Thoracic aorta (tissue), 2 donors: ENCODE data around the gene SLC30A9. TPM values are rescaled to one million over a fixed set of nuclear protein-coding genes. Genes with fewer than 3 reads are reported as not detected.

Experiments
- ATAC-seq: fragments of 150-250 bp; one replicate; pipeline ENCODE4 v1.8.0; 2017; ENCODE audit warnings: low read depth; ENCODE audit not compliant: insufficient number of reproducible peaks, low FRiP score
- DNase-seq: peaks from one replicate; pipeline ENCODE4 v3.0.0-alpha.2; 2020; ENCODE audit warnings: low spot score
- H3K27ac ChIP-seq, 2 donors: fragments of 200-600 bp; sonication (generic); 1 replicate in 1 of 2; 2 replicates in 1 of 2; pipeline ENCODE4 v1.5.1; 2016; ENCODE audit warnings: mild to moderate bottlenecking in 2 of 2, moderate library complexity in 2 of 2
- H3K27me3 ChIP-seq: fragments of 200-600 bp; sonication (generic); replicated peaks from 2 replicates; pipeline ENCODE4 v1.6.0; 2016; ENCODE audit warnings: mild to moderate bottlenecking; ENCODE audit not compliant: insufficient read depth
- H3K36me3 ChIP-seq: fragments of 200-600 bp; sonication (generic); one replicate; pipeline ENCODE4 v1.5.1; 2016
- H3K4me1 ChIP-seq, 2 donors: fragments of 200-600 bp; sonication (generic); 1 replicate in 1 of 2; 2 replicates in 1 of 2; pipeline versions ENCODE4 v1.5.1 to v1.6.0; 2016; ENCODE audit warnings: low read depth in 2 of 2, mild to moderate bottlenecking in 1 of 2; ENCODE audit not compliant: control insufficient read depth in 1 of 2
- H3K4me3 ChIP-seq: fragments of 200-600 bp; sonication (generic); 2 replicates; pipeline ENCODE4 v1.5.1; 2016; ENCODE audit warnings: mild to moderate bottlenecking
- H3K9me3 ChIP-seq: fragments of 200-600 bp; sonication (generic); 2 replicates; pipeline ENCODE4 v1.5.1; 2016
- total RNA-seq, 2 donors: library from RNA; depleted of rRNA; stranded (reverse); fragments of >200 nt; gene quantifications; one replicate each; pipeline versions ENCODE4 v1.1.0 to v1.2.3, GENCODE V29; 2016
- TF ChIP-seq, protein P1 (sequence below): fragments of 200-600 bp; sonication (generic); IDR thresholded peaks from one replicate; pipeline ENCODE4 v1.5.1; 2019; ENCODE audit warnings: antibody characterized with exemption

Gene SLC30A9
- total RNA-seq, 2 donors from 2014 or later = 33.2 to 59.2 TPM

DNA sequence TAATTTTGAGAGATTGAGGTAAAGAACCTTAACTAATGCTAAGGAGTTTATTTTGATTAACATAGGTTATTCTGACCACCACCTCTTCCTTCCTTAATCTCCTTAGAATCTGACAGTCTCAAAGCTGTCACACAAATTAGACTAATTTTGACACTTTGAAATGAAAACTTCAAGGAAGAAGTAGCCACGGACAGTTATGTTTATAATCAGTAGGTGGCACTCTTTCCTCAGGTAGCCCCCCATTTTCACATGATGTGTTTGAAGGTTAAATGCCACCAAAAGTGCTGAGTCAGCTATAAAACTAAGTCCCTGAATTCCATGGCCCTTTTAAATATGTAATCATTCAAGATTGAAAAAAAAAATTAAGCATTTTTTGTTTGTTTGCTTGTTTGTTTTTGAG, 32.7 kb upstream of the SLC30A9 start:
- Histone ChIP-seq H3K27ac (no peak overlapping the region), H3K4me1 (no peaks in the 10 kb centered on the region), H3K27me3 (no peaks in the 10 kb centered on the region), H3K9me3 (no peaks in the 10 kb centered on the region), H3K4me3 (no peak overlapping the region), H3K36me3 (peaks cover 12% of the 10 kb centered on the region)
- TF ChIP-seq, protein P1, sequence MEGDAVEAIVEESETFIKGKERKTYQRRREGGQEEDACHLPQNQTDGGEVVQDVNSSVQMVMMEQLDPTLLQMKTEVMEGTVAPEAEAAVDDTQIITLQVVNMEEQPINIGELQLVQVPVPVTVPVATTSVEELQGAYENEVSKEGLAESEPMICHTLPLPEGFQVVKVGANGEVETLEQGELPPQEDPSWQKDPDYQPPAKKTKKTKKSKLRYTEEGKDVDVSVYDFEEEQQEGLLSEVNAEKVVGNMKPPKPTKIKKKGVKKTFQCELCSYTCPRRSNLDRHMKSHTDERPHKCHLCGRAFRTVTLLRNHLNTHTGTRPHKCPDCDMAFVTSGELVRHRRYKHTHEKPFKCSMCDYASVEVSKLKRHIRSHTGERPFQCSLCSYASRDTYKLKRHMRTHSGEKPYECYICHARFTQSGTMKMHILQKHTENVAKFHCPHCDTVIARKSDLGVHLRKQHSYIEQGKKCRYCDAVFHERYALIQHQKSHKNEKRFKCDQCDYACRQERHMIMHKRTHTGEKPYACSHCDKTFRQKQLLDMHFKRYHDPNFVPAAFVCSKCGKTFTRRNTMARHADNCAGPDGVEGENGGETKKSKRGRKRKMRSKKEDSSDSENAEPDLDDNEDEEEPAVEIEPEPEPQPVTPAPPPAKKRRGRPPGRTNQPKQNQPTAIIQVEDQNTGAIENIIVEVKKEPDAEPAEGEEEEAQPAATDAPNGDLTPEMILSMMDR = no peak
- DNase-seq (no peak), ATAC-seq (no peak)

DNA sequence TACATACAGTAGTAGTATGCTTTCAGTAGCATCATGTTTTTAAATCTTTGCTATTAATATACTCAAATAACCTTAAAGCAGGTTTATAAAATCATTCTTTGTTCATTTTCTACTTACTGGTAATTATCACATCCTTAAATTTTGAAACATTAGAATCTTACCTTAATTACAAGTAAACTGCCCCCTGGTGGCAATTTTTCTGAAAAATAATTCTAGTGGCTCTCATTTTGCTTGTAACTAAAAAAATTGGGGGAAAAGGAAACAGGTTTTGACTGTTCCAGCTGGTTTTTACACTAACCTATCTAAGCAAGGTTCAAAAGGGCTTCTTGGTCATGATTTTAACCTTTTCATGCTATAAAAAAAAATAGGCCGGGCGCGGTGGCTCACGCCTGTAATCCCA, 27.2 kb upstream of the SLC30A9 start:
- no peak for DNase-seq
- TF ChIP-seq, protein P1 = no peak
- Histone ChIP-seq H3K9me3 (no peaks in the 10 kb centered on the region), H3K4me3 (no peak overlapping the region), H3K27me3 (no peaks in the 10 kb centered on the region), H3K36me3 (no peaks in the 10 kb centered on the region), H3K4me1 (no peaks in the 10 kb centered on the region), H3K27ac (no peak overlapping the region)
- no peak for ATAC-seq

DNA sequence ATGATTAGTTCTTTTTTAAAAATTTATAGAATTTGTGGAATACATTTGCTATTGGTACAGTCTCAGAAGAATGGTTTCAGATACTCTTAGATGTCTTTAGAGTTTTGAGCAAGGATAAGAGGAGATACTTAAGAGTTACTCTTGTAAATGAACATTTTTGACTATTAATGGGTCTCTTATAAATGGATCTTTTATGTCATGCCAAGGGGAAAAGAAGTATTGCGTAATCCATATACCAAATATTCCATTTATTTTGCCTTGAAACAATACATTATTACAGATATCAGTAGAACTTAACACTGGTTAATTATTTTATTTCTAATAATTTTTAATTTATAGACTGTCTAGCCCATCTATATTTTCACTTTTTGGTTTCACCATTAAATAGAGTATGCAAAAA, 25.9 kb upstream of the SLC30A9 start:
- no peak overlapping the region for H3K4me3 ChIP-seq
- DNase-seq (no peak), ATAC-seq (no peak)
- no peak overlapping the region for H3K27ac ChIP-seq
- no peaks in the 10 kb centered on the region for H3K4me1 ChIP-seq
- TF ChIP-seq, protein P1 = no peak
- H3K9me3 ChIP-seq = no peaks in the 10 kb centered on the region
- H3K27me3 ChIP-seq = no peaks in the 10 kb centered on the region
- no peaks in the 10 kb centered on the region for H3K36me3 ChIP-seq

DNA sequence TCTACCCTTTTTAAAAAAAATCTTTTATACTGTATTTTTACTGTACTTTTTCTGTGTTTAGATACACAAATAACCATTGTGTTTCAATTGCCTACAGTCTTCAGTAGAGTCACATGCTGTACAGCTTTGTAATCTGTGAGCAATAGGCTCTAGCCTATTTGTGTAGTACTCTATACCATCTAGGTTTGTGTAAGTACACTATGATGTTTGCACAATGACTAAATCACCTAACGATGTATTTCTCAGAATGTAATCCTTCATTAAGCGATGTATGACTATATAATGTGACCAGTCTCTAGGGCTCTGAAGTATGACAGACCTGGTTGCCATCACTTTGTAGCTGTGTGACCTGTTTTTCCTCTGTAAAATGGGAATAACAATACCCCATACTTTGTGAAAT, 22.9 kb upstream of the SLC30A9 start:
- no peak overlapping the region for H3K4me3 ChIP-seq
- DNase-seq = no peak
- no peaks in the 10 kb centered on the region for H3K9me3 ChIP-seq
- no peak overlapping the region for H3K27ac ChIP-seq
- no peak for ATAC-seq
- TF ChIP-seq, protein P1 = no peak
- H3K36me3 ChIP-seq = no peaks in the 10 kb centered on the region
- no peaks in the 10 kb centered on the region for H3K27me3 ChIP-seq
- H3K4me1 ChIP-seq = no peaks in the 10 kb centered on the region

DNA sequence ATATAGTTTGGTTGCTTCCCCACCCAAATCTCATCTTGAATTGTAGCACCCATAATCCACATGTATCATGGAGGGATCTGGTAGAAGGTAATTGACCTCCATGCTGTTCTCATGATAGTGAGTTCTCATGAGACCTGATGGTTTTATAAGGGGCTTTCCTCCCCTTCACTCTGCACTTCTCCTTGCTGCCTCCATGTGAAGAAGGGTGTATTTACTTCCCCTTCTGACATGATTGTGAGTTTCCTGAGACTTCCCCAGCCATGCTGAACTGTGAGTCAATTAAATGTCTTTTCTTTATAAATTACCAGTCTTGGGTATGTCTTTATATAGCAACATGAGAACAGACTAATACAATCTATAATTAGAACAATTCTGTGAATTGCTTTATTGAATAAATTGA, 20.7 kb upstream of the SLC30A9 start:
- Histone ChIP-seq H3K4me1 (no peaks in the 10 kb centered on the region), H3K36me3 (no peaks in the 10 kb centered on the region), H3K4me3 (no peak overlapping the region), H3K27ac (no peak overlapping the region), H3K9me3 (no peaks in the 10 kb centered on the region), H3K27me3 (no peaks in the 10 kb centered on the region)
- DNase-seq = no peak
- ATAC-seq = no peak
- TF ChIP-seq, protein P1 = no peak
